Ishikawa (cell line): ENCODE results near the gene DSCAML1.

Experiments used
- EP300 ChIP-seq: IDR thresholded peaks from 2 replicates; pipeline ENCODE4 v1.6.1; 2012; ENCODE audit warnings: borderline replicate concordance
- NFIC ChIP-seq: IDR thresholded peaks from 2 replicates; pipeline ENCODE4 v1.6.1; 2012
- YY1 ChIP-seq: IDR thresholded peaks from 2 replicates; pipeline ENCODE4 v1.6.1; 2012; ENCODE audit warnings: low read depth

DNA sequence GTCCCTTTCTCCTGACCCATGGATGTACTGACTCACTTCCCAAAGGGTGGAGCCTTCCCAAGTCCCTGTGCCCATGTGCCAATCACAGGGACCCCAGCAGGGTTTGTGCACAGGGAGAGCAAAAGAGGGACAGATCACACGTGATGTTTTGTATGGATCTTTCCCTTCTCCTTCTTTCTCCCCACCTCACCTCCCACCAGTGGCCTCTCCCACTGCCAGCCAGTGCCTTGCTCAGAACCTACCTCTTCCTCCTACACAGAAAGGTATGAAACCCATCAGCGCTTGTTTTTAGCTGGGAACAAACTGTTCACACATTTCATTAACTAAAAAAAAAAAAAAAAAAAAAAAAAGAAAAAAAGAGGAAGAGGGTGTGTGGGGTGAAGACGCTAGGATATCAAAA is 112.9 kb downstream of the DSCAML1 start:
- TF ChIP-seq EP300 (no peak), NFIC (no peak), YY1 (no peak)
